C4-2B (cell line): ENCODE data around the gene HLA-A.

Experiments
- H3K27ac ChIP-seq: fragments of 450-650 bp; 2 replicates; pipeline ENCODE4 v1.5.1; 2017
- CTCF ChIP-seq: fragments of 450-650 bp; conservative IDR thresholded peaks from 2 replicates; pipeline ENCODE4 v1.5.1; 2017; ENCODE audit warnings: mild to moderate bottlenecking
- ZFX ChIP-seq: fragments of 450-650 bp; IDR thresholded peaks from 2 replicates; pipeline ENCODE4 v1.6.1; 2017

HLA-A gene

GRCh38 chr6:29964518-29964886 lies 22.2 kb downstream of the HLA-A start:
- H3K27ac ChIP-seq, result peak overlapping the region; percentile 68
- TF ChIP-seq ZFX (no peak), CTCF (no peak)

GRCh38 chr6:29964887-29965562 lies 22.7 kb downstream of the HLA-A start:
- TF ChIP-seq ZFX, result no peak
- no peak for TF ChIP-seq CTCF
- H3K27ac ChIP-seq, result peak overlapping the region; percentile 68

- TF ChIP-seq ZFX (no peak), CTCF (no peak)
- H3K27ac ChIP-seq, result peak overlapping the region; percentile 68
These were observed 23.2 kb downstream of the HLA-A start for GRCh38 chr6:29965563-29965872.

- peak overlapping the region; percentile 68 for H3K27ac ChIP-seq
- TF ChIP-seq CTCF (no peak), ZFX (no peak)
These were observed 23.7 kb downstream of the HLA-A start for GRCh38 chr6:29965873-29966601.

- TF ChIP-seq CTCF (peak; percentile 45), ZFX (no peak)
These were observed 25.2 kb downstream of the HLA-A start for GRCh38 chr6:29967379-29968010.

GRCh38 chr6:29968130-29968529 lies 25.8 kb downstream of the HLA-A start:
- H3K27ac ChIP-seq, result no peak overlapping the region
- TF ChIP-seq CTCF, result no peak
- no peak for TF ChIP-seq ZFX

More at GRCh38 chr6:29967379-29968010, 25.2 kb downstream of the HLA-A start:
- H3K27ac ChIP-seq, result peak overlapping the region; percentile 14; the same call in 1 of the 2 replicates

- TF ChIP-seq CTCF, result no peak
- TF ChIP-seq ZFX, result no peak
- H3K27ac ChIP-seq, result no peak overlapping the region
These were observed 26.6 kb downstream of the HLA-A start for GRCh38 chr6:29968905-29969304.
